Forelimb muscle (tissue), 1 donor: ENCODE data around the gene MFSD12. TPM values are rescaled to one million over a fixed set of nuclear protein-coding genes. Genes with fewer than 3 reads are reported as not detected.

Experiments used
- DNase-seq: peaks from one replicate; pipeline ENCODE4 v3.0.0-alpha.2; 2013; ENCODE audit warnings: low read depth
- polyA plus RNA-seq: library from polyadenylated mRNA; unstranded; fragments of 120-200 nt; gene quantifications from one replicate; pipeline ENCODE4 v1.2.1, GENCODE V29; 2013; ENCODE audit not compliant: insufficient read length

The MFSD12 gene
- polyA plus RNA-seq, 1 donor: 25.2 TPM

DNA sequence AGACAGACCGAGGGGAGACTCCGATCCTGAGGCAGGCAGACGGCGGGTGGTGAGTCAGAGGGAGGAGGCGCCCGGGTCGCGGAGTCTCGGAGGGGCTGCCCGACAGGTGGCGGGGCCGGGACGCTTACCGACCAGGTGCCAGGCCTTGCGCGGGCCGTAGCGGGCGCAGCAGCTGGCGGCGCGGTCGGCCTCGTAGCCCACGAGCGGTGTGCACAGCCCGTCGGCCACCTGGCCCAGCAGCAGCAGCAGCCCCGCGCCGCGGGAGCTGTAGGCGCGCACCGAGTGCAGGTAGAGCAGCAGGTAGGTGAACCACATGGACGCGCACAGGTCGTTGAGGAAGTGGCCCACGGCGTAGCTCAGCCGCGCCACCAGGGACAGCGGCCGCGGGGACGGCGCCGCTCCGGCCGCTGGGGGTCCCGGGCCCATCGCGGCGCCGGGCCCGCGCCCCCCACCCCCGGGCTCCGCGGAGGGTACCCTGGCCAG is 367 bp downstream of the MFSD12 start:
- no peak for DNase-seq

DNA sequence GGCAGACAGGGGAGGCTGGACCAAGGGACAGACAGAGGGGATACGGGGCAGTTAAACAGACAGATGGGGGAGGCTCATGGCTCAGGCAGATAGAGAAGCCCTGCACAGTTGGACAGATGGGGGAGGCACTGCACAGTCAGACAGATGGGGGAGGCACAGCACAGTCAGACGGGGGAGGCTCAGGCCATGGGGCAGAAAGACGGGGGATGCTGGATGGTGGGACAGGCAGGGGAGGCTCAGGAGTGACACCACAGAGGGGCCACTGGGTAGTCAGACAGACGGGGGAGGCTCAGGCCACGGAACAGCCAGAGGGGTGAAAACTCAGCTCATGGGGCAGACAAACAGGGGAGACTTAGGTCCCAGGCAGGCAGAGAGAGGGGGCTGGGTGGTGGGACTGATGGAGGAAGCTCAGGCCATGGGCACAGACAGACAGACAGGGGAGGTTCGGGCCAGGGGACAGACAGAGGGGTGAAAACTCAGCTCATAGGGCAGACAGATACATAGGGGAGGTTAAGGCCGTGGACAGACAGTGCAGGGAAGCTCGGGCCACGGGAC is 886 bp downstream of the MFSD12 start:
- DNase-seq: no peak

DNA sequence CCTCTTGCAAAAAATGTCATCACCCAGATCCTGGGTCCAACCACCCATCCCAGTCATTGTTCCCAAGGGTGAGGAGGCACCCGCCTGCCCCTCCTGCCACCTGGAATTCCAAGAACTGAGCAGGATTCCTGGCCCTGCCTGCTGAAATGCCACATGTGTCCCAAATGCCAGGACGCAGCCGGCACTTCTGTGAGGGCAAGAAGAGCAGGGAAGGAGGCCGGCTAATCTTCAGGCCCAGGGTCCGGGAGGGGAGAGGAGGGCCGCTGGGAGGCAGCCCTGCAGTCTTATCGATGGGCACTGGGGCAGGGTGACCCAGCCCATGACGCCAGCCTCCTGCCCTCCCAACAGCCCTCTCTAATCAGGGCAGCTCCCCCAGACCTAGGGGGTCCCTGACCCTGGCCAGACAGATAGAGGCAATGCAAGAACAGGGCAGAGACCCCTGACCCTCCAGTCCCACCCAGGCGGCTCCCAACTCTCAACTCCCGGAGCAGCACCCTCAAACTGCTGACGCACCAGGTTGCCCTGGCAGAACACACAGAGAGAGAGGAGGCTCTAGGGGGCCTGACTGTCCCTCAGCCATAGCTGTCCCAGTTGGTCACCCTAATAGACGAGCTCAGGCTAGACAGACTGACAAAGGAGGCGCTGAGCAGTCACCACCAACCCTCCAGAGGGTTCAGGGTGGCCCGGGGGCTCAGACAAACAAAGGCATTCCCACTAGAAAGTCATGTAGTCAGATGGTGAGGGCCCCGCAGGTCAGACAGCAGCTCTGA is 1.5 kb downstream of the MFSD12 start:
- DNase-seq: no peak

DNA sequence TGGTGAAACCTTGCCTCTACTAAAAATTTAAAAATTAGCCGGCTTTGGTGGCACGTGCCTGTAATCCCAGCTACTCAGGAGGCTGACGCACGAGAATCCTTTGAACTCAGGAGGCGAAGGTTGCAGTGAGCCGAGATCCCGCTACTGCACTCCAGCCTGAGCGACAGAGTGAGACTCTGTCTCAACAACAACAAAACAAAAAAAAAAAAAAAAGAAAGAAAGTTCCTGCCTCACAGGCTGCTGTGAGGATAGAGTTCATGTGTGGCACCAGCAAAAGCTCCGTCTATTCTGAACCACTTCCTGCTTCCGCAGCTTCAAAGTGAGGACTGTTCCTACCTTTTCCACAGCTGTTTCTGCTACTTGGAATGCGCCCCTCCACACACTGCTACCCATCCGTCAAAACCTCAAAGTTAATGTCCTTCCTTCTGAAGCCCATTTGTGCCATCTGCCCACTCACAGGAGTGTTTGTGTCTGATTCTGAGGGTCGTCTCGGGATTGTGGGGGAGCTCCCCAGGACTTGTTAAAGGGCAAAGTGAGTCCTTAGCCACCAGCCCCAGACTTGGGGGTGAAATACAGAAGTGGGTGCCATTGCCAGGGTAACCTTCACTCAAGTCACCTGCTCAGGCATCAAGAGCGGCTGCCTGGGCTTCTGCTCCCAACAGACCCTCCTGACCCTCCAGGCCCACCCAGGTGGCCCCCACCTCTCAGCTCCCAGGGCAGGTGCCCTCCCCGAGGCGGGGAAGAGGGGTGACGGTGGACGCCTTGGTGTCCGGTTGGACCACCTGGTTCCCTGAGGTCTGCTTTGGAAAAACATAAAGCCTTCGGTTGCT is 2.9 kb downstream of the MFSD12 start:
- DNase-seq: no peak

DNA sequence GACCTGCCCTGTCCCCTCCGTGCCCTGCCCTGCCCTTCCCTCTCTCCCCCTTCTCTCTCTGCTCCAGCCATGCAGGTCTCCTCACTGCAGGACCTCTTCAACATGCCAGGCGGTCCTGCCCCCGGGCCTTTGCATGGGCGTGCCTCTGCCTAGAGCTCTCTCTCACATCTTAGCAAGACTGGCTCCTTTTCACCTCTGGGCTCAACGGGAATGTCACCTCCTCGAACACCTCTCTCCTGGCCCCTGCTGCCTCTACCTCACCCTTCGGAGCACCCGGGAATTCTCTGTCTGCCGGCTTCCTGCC is 5.6 kb downstream of the MFSD12 start:
- DNase-seq: no peak

DNA sequence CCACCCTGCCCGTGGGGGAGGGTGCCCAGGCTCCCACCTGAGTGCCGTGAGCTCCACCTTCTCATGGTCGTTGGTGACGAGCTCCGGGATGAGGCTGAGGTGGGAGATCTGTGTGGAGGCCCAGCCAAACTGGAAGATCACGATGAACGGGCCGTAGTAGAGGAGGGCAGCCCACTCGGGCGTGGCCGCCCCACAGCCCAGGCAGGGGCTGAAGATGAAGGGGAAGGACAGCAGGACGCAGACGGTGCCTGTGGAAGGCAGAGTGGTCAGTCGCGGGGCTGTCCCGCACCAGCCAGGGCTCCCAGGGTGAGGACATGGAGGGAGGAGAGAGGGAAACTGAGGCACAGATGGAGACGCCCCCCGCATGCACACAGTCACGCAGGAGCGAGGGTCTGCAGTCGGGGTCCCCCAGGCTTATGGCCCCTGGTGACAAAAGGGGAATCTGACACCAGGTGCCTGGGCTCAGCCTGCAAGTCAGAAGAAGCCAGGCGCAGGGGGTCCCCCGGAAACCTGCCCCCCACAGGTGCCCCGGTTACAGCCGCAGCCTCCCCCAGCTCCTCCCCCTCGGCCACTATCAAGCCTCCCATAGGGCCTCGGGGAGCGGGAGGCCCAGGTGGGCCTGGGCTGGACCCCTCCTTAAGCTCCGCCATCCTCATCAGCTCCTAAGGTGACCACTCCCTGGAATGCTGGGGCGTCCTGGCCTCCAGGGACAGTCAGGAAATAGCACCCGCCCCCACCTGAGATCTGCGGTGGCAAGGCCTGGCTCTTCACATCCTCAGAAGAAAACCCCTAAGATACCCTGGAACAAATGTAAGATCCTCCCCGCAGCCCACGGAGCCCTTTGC is 6.2 kb downstream of the MFSD12 start:
- DNase-seq: no peak

DNA sequence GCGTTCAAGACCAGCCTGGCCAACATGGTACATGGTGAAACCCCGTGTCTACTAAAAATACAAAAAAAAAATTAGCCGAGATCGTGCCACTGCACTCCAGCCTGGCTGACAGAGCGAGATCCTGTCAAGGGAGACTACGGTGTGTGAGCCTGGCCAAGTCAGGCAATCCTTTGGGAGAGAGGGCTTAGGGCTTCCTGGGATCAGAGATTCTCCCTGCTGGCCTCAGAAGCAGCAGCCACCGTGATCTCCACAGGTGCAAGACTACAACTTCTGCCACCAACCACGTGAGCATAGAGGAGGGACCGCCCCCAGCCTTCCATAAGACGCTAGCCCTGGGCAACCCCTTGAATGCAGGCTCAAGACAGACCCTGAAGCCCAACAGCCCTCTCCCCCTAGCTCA is 7.6 kb downstream of the MFSD12 start:
- DNase-seq: no peak

DNA sequence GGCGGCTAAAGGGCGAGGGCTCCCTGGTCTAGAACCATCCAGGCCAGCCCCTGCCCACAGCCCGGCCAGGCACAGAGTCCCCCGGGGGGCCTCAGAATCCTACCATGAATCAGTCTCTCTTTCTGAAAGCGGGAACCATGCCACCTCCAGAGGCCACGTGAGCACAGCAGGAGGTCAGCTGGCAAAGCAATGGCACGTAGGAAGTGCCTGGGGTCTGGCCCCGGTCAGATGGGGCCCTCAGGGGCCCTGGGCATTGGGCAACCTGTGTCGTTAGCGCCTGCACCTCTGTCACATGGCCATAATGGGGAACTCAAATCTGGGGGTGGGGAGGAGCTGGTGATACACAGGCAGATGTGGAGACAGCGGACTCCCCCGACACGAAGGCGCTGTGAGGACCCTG is 8.8 kb downstream of the MFSD12 start:
- no peak for DNase-seq

DNA sequence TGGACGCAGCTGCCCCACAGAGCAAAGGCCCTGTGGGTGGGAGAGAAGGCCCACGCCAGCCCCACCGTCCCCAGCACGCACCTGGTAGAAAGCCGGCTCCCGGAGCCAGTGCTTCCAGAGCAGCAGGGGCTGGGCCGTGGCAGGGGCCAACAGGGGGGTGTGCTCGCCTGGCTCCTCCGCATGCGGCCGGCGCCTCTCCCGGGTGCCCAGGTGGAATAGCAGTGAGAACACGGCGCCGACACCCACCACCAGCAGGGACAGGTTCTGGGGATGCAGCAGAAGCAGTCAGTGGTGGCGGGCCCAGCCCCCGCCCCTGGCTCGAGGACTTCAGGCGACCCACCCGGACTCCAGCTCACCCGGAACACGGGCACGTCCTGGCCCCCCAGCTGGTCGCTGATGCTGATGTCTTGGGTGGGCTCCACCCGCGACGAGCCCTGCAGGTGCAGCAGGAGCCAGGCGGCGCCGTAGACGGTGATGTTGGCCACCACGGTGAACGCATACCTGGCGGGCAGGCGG is 9.6 kb downstream of the MFSD12 start:
- no peak for DNase-seq

DNA sequence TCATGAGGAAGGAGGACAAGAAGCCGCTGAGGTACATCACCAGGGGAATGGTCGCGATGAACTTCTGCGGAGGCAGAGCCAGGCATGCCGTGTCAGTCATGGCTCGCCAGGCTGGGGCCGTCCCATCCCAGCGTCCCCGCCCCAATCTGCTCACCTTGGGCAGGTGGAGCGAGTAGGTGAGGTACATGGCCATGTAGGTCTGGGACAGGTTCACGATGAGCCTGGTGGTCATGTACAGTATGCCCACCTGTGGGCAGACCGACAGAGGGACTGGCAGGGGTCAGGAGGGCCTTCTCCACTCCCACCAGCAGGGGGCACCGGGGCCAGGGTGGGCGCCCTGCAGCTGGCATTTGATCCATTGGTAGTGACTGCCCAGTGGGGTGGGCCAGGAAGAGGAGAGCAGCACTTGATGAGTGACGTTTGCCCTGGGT is 10.1 kb downstream of the MFSD12 start:
- DNase-seq: no peak

DNA sequence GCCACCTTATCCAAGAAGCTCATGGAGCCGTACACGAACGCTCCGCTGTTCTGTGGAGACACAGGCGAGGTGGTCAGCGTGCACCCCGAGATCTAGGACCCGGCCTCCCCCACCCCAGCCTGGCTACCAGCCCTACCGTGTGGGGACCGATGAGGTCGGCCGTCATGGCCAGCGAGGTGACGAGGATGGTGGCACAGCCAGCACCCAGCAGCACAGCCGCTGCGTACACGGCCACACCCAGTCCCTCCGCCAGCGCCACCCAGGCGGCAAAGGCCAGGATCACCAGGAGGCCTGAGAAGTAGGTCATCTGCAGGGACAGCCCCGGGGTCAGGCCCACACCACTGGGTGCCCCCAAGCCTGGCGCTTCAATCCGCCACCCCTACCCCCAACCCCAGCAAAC is 11.3 kb downstream of the MFSD12 start:
- DNase-seq: no peak

DNA sequence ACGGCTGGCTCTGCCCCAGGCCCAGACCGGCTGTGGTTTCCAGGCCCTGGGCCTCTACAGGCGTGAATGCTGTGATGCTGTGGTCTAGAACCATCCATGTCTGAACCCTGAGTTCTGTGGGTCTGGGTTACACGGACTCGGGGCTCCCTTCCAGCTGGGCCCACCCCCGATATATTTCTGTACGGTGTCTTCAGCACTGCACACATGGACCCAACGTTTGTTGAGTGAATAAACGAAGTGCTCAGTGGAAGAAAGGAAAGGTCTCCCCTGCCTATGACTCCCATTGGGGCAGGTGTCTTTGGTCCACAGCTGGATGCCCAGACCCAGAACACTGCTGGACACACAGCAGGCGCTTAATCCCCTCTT is 11.7 kb downstream of the MFSD12 start:
- DNase-seq: no peak

DNA sequence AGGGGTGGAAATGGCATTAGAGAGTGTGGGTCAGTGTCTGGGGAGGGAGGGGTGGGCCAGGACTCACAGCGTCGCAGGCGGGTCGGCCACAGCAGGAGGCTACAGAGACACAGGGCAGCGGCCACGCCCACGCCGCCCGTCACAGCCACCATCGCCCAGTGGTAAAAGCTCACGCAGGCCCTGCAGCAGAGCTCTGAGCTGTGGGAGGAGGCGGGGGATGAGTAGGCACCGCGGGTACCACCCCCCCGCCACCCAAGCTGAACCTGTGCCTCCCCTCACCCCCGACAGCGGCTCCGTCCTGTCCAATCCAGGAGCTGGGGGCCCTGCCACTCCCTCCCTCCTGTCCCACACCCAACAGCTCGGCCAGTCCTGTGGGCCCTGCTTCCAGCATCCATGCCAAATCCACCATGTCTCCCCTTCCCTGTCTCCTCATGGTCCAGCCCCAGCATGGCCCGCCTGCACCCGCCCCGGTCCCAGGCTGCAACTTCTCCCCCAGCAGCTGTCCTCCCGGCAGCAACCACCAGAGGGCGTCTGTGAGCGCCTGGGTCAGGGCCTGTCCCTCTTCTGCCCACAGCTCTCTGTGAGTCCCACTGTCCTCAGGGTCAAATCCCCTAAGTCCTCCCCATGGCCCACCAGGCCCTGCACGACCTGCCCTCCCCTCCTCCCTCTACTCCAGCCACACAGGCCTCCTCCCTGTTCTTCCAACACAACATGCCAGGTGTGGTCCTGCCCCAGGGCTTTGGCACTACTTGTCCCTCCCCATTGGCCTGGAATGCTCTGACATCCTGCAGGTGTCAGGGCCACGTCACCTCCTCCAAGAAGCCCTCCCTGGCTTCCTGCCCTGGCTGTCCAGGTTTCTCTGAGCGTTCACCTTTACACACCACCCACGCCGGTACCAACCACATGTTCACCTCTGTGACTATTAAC is 12.4 kb downstream of the MFSD12 start:
- DNase-seq: no peak

DNA sequence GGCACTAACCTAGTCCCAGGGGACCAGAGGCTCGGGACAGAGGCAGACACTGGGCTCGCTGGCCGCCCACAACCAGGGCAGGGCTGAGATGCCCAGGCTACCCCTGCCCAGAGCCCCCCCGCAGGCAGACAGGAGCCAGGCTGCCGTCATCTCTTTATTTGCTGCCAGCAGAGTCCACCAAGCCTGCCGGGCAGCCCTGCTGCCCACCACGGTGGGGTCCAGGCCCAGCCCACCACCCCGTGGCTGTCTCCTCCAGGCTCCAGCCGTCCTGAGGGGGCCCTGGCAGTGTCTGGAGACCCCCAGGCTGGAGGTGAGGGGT is 13.4 kb downstream of the MFSD12 start:
- no peak for DNase-seq

DNA sequence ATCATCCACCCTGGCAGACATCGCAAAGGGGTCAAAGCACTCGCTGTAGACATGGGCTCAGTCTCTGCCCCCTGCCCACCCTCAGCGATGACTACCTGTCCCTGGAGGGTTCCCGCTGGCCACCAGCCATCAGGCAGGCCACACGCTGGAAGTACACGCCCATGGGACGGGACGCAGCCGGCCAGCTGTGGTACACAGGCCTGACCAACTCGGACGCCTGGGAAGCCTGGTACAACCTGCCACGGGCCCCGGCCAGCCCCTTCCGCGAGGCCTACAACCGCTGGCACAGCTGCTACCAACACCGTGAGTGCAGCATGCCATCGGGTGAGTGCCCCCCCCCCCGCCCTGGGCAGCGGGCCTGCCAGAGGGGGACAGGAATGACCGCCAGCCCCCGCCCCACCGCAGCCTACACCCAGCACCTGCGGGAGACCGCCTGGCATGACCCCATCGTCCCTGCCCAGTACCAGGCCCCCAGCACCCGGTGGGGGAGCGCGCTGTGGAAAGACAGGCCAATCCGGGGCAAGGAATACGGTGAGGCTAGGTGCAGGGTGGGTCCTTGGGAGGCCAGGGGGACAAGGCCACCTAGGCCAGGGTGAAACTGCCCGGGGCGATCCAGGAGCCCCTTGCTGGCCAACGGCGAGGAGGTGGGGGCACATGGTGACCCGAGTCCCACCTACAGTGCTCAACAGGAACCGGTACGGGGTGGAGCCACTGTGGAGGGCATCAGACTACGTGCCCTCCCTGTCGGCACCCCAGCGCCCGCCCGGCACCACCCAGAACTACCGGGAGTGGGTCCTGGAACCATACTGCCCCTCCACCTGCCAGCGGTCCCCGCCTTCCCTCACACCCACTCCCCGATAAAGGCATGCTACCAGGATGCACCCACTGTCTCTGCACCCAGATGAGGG is 14.0 kb downstream of the MFSD12 start:
- DNase-seq: no peak

DNA sequence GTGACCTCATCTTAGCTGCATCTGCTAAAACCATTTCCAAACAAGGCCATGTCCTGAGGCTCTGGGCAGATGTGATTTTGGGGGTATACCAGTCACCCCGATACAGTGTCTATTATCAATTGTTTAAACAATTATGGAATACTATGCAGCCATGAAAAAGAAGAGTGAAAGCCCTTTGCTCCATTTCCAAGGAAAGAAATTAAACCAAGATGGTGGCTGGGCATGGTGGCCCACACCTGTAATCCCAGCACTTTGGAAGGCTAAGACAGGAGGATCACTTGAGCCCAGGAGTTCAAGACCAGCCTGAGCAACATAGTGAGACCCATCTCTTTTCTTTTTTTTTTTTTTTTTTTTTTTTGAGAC is 17.6 kb downstream of the MFSD12 start:
- no peak for DNase-seq

DNA sequence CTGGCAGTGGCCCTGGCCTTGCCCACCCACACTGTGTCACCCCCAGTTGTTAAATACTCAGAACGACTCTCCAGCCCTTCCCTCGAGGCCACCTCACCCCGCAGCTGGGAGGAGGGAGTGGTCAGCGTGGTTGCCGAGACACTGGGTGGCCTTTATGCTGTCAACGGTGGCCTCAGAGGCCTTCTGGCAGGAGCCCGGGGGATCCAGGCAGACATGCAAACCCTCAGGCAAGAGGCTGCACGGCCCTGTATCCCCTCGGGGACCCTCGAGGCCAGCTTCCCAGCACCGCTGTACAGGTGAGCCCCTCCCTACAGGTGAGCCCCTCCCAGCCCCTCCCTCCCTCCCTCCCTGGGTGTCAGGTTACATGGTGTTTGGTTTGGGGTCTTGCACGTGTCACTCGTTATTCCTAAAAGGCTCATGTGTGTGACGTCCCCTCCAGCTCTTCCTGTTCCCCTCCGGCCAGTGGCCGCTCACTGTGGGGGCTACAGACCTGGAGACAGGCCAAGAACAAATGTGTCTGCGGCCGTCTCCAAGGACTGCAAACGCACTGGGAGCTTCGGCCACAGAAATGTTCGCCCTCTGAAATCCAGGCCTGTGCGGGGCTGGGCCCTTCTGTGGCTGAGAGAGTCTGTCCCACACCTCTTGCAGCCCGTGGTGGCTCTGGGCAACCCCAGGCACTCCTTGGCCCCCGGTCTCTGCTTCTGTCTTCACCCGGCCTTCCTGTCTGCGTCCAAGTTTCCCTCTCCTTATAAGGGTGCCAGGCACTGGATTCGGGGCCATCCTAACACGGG is 18.2 kb downstream of the MFSD12 start, which contains the start of gene TEKTIP1:
TSS of gene TEKTIP1 (plus strand) at position 210 of the 791 bp plus-strand sequence. CDS start at position 214, 4 bp downstream.
- DNase-seq: no peak

DNA sequence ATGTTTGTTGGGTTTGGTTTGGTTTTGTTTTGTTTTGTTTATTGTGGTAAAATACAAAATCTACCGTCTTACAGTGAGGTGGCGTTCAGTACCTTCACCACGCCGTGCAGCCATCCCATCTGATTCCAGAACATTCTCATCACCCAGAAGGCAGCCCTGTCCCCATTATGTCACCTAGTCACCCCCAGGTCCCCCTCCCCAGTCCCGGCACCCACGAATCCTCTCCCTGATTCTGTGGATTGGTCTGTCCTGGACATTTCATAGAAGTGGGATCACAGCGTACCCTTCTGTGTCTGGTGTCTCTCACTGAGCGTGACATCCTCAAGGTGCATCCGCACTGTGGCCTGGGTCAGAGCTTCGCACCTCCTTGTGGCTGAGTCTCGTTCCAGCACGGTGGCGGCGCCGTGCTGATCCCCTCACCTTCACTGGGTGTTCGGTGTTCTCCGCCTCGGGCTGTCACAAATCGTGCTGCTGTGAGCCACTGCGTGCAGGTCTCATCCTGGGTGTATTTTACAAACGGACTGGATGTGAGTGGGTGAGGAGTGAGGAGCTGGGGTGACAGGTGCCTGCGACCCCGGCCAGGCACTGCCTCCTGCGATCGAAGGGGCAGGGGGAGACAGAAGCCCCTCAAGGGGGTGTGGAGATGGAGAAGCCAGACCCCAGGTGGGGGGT is 19.0 kb downstream of the MFSD12 start:
- no peak for DNase-seq
